AG10803 (cell line): ENCODE measurements around the gene CRY1.
"Not testable (repeated sequence)": the region's sequence is repeated elsewhere in the genome, so short reads cannot be mapped to it uniquely, and the experiment has no call there.

Source experiments
- DNase-seq: peaks from one replicate; pipeline ENCODE4 v3.0.0; 2010; ENCODE audit warnings: low read depth
- H3K4me3 ChIP-seq: 2 replicates; pipeline ENCODE4 v1.5.1; 2011; ENCODE audit warnings: mild to moderate bottlenecking, low read length, control low read depth
- TF ChIP-seq, protein P1 (sequence below): conservative IDR thresholded peaks from 2 replicates; pipeline ENCODE4 v1.5.1; 2011; ENCODE audit warnings: mild to moderate bottlenecking, low read length, control low read depth, inconsistent platforms

CRY1 gene

DNA sequence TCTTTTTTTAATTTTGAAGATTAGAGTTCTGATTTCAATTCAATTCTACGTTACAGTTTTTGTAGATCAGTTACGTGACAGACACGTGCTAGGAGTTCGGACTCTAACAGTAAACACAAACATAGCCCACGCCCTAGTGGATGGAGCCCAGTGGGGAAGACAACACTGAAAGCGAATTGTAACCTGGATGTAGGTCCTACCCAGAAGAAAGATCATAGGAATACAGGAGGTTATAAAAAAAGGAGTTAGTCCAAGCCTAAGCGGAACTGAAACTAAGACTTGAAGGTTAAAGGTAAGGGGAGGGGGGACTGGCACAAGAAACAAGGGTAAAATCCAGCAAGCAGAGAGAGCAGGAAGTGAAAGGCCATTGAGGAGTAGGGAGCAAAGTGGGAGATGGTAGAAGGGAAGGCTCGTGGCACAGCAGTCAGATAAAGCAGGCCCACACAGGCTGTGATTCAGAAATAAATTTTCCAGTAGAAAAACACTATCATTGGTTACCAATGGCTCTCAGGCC, 15.7 kb upstream of the CRY1 start:
- no peak for DNase-seq
- H3K4me3 ChIP-seq: no peak overlapping the region
- TF ChIP-seq, protein P1, sequence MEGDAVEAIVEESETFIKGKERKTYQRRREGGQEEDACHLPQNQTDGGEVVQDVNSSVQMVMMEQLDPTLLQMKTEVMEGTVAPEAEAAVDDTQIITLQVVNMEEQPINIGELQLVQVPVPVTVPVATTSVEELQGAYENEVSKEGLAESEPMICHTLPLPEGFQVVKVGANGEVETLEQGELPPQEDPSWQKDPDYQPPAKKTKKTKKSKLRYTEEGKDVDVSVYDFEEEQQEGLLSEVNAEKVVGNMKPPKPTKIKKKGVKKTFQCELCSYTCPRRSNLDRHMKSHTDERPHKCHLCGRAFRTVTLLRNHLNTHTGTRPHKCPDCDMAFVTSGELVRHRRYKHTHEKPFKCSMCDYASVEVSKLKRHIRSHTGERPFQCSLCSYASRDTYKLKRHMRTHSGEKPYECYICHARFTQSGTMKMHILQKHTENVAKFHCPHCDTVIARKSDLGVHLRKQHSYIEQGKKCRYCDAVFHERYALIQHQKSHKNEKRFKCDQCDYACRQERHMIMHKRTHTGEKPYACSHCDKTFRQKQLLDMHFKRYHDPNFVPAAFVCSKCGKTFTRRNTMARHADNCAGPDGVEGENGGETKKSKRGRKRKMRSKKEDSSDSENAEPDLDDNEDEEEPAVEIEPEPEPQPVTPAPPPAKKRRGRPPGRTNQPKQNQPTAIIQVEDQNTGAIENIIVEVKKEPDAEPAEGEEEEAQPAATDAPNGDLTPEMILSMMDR: no peak

DNA sequence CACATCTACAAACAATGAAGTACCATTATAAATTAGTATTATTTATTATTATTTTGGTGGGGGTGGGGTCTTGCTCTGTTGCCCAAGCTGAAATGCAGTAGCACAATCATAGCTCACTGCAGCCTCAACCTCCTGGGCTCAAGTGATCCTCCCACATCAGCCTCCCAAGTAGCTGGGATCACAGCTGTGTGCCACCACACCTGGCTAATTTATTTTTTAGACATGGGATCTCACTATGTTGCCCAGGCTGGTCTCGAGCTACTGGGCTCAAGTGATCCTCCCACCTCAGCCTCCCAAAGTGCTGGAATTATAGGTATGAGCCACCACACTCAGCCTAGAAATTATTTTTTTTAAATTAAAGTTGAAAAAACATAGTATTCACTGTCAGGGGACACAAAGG, 15.0 kb upstream of the CRY1 start:
- H3K4me3 ChIP-seq, DNase-seq: not testable (repeated sequence)

DNA sequence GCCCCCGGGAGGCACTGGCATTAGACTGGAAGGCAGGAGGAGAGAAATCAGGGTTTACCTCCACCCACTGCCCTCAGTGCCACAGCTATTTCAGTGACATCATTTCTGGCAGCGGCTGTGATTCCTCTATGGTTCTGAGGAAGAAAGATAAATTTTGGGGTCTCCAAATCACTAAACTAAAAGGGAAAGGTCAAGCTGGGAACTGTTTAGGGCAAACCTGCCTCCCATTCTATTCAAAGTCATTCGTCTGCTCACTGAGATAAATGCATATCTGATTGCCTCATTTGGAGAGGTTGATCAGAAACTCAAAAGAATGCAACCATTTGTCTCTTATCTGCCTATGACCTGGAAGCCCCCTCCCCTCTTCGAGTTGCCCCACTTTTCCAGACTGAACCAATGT, 14.0 kb upstream of the CRY1 start:
- no peak overlapping the region for H3K4me3 ChIP-seq
- DNase-seq: no peak
- TF ChIP-seq, protein P1: no peak

DNA sequence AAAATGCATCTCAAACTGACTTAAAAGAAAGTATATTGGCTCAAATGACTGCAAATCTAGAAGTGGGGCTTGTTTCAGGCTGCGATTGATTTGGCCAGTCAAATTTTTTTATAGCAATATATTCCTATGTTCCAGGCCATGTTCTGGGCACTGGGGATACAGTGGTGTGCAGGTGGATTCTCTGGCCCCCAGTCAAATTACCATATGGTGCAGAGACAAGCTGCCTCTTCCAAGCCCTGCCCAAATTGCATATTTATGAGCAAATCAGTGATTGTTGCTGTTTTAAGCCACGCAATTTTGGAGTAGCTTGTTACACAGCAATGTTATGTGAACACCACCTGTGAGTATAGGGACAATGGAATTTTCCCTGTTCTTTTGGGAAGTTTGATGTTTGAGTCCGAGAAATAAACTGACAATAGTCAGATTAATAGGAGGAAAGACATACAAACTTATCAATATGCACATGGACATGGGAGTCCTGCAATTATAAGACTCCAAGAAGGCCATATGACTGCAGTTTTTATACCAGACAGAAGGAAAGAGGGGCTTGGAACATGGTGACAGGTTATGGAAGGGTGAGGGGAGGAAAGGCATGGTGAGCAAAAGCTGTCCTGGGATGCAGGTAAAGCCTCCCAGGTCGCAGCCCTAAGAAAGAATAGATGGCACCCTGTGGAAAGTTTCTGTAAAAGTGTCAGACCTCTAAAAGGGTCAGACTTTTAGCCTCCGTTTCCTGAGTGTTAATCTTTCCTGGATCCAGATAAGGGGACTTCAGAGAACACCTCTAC, 13.1 kb upstream of the CRY1 start:
- no peak overlapping the region for H3K4me3 ChIP-seq
- TF ChIP-seq, protein P1: no peak
- DNase-seq: no peak

DNA sequence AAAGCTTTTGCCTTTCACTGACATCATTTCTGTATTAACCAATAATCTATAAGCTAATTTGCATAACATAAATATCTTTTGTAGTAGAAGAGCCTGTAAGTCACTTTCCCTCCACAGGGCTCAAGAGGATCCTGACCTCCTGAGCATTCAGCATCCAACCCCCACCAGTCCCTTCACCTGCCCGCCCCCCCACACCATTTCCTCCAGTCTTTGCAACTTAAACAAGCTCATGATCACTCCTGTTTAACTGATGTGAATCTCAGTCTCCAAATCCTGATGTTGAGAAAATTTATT, 12.0 kb upstream of the CRY1 start:
- H3K4me3 ChIP-seq: no peak overlapping the region
- TF ChIP-seq, protein P1: no peak
- no peak for DNase-seq

DNA sequence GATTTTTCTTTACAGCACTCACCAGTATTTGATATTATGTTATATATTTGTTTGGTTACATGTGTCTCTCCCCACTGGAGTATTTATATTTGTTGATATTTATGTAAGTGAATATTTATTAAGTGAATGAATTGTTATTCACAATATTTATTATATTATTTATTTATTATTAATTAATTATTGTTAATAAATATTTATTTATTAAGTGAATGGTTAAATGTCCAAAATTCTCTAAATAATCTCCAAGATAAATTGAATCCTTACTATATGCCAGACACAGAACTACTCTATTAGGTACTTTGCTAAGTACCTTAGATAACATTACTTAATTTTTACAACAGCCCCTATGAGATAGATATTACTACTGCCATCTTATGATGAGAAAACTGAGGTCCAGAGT, 10.2 kb upstream of the CRY1 start:
- DNase-seq: no peak
- H3K4me3 ChIP-seq: no peak overlapping the region
- TF ChIP-seq, protein P1: no peak

DNA sequence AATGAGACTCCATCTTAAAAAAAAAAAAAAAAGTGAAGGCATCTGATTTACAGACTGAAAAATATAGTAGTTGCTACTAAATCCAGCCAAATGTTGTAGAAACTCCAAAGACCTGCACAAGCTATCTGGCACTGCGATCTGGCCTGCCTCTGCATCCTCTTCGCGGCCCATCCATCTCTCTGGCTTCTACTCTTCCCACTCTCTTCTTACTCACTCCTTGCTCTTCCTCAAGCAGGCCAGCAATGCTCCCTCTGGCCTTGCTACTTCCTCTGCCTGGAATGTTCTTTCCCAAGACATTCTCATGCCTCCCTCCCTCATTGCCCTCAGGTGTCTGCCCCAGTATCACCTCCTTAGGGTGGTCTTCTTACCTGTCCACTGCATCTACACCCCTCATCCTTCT, 9.7 kb upstream of the CRY1 start:
- no peak for DNase-seq
- no peak overlapping the region for H3K4me3 ChIP-seq
- TF ChIP-seq, protein P1: no peak

DNA sequence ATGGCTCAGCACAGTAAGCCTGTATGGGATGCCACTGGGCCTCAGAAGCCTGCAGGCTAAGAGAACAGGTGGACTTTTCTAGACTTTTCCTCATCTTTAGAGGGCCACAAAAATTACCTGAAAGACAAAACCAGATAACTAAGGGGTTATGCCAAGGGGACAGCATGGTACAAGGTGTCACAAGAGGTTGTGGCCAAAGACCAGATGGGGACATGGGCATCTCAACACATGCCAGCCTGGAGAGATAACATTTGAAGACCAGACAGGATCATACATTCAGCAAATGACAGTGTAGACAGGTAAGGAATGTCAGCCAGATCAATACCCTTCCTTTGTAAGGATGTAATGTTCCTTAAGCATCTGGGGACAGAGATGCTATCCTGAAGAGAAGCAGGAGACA, 8.9 kb upstream of the CRY1 start:
- DNase-seq: no peak
- no peak overlapping the region for H3K4me3 ChIP-seq
- TF ChIP-seq, protein P1: no peak
